HK-2 (cell line): ENCODE data around the gene SLC17A3.

Experiments
- DNase-seq: peaks from one replicate; pipeline ENCODE4 v3.0.0-alpha.2; 2018; ENCODE audit not compliant: unreplicated experiment

Gene SLC17A3

DNA sequence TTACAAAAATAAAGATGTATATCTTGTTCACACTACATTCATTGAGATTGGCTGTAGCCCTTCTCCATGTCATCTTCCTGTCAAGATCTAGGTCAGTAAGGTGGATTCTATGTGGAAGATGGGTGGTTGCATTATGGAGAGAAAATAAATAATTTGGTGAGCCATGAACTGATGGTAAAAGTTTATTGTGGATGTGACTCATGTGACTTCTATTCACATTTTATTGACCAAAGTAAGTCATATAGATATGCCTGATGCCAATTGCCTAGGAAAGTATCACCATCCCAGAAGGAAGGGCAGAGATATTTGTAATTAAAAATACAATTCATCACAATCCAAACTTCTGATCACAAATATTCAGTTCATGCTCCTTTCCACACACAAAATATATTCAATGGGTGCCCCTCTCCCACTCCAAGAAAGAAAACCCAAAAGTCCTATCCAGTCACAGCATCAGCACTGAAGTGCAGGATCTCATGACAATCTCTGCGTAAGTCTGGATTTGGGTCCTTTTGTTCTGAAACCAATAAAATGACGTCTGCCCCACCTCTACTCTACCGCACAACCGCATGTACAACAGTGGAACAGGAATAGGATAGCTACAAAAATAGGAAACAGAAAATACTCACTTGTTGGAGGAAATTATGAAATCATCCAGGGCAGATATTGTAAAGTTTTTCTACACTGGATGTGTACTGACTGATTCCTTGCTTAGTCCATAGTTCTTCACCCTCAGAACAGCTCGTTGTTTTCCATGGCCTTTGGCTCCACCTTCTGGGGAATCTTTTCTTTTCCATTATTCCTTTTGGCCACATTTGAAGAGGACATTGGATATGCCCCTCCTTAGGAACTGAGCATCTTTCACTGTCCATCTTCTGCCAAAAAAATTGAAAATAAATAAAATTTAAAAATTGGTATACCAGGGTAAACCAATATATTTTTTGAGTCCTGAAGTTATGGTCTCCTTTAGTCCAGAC, 16.1 kb upstream of the SLC17A3 start:
- peak; percentile 33 for DNase-seq

DNA sequence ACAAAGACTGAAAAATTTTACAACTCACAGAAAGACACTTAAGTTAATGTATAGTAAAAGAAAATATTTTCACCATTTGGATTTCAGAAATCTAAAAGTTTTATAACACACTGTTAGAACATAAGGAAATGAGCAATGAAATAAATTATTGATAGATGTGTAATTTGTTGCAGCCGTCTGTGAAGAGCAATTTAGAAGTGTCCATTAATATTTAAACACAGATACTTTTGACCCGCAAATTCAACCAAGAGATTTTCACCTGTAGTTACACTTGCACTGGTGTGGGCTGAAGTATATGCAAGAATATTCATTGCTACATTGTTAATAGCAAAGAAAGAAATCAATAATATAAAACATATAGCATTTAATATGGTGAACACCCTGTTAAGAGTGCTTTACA, 14.6 kb upstream of the SLC17A3 start:
- no peak for DNase-seq

DNA sequence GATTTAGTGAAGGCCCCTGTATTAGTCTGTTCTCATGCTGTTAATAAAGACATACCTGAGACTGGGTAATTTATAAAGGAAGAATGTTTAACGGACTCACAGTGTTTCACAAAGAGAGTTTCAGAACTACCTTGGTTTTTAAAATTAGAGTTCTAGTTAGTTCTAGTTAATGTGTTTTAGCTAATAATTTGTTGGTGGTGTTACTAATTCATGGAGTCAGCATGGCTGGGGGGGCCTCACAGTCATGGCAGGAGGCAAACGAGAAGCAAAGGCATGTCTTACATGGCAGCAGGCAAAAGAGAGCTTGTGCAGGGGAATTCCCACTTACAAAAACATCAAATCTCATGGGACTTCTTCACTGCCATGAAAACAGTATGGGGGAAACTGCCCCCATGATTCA, 12.0 kb upstream of the SLC17A3 start:
- DNase-seq = no peak

DNA sequence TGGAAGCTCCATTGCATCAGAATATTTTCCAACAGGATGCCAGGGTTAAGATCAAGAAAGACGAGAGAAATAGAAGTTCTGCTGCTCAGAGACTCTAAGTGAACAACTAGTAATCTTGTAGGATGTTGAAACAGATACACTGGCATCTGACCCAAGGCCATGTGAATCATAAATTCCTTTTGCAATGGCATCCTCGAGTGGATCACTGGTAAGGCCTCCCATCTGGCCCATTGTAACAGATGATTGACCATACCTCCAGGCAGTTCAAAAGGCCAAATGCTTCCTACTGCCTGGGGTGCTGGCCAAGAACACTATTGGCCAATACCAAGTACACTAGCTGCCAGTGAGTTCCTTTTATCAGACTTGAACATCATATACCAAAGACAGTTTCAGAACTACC, 9.9 kb upstream of the SLC17A3 start:
- peak; percentile 72 for DNase-seq

DNA sequence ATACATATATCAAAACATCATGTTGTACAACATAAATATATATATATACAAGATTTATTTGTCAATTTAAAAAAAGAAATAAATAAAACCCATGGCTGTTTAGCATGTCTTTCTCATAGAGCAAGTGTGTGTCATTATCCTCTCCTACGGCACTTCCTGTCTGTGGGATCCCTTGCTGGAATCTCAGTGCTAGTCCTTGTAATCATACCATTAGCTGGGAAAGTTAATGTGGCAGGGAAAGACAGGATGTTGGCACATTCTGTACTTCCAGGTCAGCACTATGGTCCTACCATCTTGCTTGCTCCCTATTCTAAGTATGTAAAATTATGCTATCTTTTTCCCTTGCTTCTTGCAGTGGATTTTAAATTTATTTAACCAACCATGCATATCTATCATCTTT, 9.5 kb upstream of the SLC17A3 start:
- DNase-seq = peak; percentile 42

DNA sequence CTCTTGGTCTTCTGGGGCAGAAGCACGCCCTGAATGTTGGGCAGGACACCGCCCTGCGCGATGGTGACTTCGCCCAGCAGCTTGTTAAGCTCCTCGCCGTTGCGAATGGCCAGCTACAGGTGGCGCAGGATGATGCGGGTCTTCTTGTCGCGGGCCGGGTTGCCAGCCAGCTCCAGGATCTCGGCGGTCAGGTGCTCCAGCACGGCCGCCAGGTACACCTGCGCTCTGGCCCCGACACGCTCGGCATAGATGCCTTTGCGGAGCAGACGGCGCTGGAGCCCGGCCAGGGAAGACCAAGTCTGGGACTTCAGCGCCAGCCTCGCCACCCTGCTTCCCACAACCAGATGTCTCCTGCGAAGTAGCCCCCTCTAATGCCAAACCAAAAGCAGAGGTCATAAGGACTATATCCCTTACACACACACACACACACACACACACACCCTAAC, 8.0 kb upstream of the SLC17A3 start:
- DNase-seq = no peak

DNA sequence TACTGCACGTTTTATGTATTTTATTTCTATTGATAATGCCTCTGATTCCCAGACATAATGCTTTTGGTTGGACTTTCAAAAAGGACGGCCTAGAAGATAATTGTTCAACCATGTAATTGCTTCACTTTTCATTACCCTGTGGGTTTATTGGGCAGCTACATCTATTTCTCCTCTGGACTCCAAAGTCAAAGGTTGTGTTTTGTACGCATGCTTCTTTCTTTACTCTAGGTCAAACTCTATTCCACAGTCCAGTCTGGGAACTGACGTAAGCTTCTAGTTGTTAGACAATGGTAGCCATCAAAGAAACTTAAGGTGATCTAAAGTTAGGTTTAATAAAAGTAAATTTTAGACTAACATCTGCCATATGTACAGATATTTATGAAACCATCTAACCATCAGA, 6.6 kb upstream of the SLC17A3 start:
- DNase-seq = no peak

DNA sequence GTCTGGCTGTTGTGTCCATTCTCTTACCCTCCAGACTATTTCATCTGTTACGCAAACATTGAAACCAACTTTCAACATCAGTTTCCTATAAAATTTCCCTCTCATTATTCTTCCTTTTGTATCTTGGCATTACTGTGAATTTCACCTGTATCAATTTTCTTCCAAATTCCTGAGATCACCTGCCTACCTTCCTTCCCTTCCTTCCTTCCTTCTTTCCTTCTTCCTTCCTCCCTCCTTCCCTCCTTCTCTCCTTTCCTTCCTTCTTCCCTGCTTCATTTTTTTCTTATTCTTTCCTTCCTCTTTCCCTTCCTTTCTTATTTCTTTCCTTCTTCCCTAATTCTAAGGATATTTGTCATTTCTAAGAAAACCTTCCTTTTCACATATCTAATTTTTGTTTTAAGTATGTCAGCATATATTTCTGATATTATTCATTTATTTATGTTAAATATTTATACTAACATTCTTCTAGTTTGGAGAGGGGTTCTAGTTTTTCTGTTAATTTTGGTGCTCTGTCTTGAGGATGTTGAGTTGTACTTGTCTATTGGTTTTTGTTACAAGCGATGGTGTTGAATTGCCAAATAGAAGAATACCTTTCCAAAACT, 4.8 kb upstream of the SLC17A3 start:
- DNase-seq = no peak

DNA sequence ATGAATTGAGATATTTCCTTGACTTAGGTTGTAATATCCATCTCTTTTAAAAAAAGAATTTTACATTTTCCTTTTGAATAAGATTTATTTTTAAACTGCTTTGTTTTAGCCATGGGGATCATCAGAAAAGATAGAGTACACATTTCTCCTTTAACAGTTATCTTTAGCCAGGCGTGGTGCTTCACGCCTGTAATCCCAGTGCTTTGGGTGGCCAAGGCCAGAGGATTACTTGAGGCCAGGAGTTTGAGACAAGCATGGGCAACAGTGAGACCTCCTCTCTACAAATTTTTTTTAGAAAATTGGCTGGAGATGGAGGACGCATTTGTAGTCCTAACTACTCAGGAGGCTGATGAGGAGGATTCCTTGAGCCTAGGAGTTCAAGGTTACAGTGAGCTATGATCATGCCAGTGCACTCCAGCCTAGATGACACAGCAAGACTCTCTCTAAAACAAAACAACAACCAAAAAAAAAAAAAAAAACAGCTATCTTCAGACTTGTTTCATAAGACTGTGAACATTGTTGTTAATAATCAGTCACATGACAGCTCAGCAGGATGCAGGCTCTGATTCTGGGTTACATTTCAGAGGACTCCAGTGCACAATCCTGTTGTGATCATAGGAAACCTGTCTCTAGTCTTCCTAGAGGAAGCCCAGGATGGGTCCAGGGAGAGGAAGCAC, 2.0 kb upstream of the SLC17A3 start:
- DNase-seq = no peak

DNA sequence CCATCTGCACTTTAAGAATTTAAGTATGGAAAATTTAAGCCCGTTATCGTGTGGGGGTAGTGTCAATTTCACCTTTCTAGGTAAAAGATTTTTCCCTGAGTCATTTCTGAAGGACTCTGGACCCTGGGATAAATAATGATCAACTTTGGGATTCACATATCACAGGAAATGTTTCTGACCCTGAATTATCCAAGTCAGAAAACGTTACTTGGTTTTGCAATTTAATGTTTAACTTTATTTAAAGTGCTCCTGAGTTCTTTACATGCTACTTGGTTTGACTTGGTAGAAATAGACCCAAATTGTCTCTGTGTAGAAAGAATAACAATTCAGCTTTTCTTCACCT, 1.5 kb upstream of the SLC17A3 start:
- no peak for DNase-seq

DNA sequence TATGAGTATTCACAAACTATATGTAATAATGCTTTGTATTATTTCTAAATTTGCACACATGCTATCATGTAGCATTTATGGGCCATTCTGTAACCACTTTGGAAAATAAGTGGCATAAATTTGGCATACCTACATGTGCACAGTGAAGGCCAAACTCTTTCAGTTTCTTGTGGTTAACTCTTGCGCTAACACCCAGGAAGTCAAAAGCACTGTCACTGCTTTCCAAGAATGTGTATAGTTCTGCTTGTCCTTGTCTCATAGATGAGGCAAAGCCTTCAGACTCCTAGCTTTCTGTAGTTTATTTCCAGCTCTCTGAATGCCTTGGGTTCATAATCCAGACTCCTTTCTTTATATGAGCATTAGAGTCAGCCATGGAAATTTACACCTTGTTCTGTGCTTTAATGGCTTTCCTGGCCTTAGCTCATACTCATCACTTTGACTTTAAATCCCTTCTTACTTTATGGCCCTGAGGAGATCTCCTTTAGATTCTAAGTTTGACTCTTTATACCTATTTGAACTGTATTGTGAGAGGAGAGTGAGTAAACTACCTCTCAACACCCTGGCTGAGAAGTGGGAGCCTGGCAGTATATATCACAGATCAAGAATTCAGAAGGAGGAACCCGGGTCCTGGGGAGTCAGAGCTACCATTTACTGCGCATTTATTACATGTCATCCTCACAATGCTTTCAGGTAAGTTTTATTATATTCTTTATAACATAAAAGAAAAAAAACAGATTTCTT, 949 bp upstream of the SLC17A3 start:
- DNase-seq = peak; percentile 16

DNA sequence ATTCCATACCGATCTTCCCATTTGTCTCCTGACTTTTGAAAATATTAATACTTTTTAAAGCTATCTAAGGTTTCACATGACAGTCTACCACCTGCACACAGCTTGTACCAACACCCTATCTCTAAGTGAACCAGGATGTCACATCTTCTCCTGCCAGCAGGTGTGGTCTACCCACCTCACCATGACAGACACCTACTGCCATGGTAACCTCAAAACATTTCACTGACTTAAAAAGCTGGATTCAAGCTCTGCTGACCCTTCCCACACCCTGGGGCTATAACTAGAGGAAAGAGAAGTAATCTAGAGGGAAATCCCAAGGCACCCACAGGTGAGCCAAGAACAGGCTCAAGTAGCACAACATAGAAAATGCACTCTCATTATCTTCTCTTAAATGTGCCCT, 1.2 kb downstream of the SLC17A3 start:
- no peak for DNase-seq

DNA sequence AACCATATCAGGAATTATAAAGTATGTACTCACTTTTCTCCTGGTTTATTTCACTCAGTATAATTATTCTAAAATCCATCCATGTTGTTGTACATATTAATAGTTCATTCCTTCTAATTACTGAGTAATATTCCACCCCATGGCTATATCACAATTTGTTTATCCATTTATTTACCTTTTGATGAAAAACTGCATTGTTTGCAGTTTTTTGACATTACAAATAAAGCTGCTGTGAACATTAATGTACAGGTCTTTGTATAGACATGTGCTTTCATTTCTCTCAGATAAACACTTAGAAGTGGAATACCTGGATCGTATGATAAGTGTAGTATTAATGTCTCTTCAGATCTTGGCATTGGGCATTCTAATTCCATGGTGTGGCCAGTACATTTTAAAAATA, 4.2 kb downstream of the SLC17A3 start:
- no peak for DNase-seq

DNA sequence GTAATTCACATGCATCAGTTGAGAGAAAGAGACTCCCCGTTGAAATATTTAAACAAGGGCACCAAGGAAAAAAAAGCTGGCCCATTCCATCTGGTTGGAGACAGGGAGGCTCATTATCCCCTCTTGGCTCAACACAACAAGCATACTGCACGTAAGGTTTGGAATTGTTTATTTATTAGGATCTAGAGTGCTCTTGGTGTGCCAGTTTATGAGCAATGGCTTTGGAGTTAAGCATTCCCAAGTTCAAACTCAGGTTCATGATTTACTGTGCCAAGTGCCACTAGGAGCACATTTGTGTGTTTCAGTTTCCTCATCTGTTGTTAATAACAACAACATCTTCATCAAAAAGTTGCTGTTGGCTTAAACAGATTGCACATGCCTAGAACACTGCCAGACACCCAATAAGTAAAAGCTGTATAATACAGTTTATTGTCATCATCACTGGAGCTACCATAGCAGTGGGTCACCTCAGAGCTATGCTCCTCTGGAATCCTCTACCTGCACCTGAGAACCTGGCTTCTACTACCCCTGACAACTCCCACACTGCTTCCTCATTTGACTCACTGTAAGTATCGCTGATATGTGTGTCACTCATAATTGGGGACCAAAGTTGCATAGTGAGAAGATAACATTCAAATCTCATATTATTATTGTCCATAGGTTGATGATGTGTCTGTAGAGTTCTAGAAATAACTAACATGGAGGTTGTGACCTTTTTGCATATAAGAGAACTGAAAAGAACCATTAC, 5.4 kb downstream of the SLC17A3 start:
- no peak for DNase-seq

DNA sequence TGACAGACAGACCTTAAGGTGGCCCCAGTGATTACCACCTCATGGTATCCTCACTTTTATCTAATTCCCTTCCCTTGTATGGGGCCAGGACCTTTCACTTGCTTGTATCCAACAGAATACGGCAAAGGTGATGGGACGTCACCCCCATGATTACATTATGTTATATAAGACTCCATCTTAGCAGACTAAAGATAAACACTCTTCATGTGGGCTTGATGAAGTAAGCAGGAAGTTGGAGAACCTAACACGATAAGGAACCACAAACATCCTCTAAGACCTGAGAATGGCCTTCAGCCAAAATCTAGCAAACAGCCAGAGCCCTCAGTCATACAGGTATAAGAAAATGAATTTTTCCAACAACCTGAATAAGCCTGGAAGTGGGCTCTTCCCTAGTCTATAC, 8.0 kb downstream of the SLC17A3 start:
- DNase-seq = no peak

DNA sequence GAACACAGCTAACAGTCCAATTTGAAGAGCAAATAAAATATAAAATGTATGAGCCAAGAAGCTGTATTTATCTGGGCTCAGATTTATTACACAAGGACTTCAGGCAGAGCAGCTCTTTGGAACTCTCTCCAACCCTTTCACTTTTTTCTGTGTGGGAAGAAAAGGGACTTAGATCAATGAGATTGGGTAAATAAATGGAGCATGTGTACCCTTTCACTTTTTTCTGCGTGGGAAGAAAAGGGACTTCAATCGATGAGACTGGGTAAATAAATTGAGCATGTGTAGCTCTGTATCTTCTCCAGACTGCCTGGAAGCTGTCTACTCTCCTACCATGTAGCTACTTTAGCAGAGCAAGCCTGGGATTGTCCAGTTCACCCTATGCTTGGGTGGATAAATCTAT, 10.7 kb downstream of the SLC17A3 start:
- DNase-seq = no peak

DNA sequence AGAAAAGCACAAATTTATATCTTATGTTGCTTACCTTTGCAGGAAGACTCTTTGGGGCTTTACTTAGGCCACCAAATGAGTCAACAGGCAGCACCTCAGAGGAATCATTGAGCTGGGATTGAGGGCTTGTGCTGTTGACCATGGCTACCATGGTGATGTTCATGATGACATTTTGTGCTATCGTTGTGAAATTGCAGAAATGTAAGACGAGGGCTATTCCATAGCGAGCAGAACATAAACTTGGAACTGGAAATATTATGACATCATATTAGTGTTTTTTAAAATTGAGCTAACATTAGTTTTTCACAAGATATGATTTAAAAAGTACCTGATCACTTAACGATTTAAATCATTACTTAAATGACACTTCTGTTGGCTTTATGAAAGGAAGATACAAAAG, 11.8 kb downstream of the SLC17A3 start:
- no peak for DNase-seq

DNA sequence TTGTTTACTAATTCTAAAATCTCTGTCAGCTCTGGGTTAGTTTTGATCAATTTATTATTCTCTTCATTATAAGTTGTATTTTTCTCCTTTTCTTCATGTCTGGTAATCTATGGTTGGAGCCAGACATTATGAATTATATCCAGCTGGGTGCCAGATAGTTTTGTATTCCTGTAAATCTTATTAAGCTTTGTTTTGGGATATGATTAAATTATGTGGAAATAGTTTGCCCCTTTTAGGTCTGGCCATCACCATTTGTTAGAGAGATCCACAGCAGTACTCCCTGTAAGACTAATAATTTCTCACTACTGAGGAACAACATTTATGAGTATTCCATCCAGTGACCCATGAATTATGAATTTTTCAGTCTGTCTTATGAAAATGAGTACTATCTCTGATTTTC, 21.3 kb downstream of the SLC17A3 start:
- DNase-seq = no peak

DNA sequence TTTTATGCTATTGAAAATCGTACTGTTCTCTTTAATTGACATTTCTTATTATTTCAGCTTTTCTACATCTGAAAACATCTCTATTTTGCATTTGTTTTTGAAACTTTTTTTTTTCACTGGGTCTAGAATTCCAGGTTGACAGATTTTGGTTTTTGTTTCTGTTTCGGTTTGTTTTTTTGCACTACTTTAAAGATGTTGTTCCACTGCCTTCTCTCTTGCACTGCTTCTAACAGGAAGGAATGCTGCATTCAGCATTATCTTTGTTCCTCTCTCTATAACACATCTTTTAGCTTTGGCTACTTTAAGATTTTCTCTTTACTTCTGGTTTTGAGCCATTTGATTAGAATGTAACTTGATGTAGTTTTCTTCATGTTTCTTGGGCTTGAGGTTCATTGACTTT, 22.1 kb downstream of the SLC17A3 start:
- no peak for DNase-seq

DNA sequence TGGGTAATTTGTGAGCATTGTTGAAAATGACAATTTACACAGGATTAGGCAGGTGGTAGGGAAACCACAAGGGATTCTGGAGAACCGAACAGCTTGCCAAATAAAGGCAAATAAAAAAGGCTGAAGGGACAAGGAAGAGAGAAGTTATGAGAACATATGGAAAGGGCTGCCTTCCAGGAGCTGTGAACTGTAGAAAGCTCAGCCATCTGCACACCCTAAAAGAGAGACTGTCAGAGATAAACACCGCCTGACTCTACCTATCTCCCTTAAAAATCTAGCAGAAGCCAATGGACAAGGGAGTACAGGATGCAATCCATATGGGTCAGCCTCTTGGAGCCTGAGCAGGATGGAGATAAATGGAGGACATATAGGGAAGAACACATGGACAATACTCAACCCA, 29.5 kb downstream of the SLC17A3 start:
- DNase-seq = no peak

DNA sequence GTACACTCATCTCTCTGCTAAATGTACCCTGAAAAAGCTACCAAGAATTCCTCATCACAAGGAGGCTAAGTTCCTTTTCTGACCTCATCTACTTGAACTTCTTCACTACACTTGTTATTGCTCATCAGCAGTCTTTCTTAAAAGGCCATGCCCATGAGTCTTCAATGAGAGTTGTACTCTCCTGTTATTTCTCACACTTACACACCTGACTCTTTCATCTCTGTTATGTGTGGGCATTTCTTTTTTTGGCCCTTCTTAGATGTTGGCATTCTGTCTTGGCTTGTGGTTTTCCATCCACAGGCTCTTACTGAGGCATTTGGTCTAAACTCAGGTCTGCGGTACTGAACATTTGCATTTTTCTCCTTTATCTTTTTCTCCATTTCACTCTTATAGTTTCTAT, 31.5 kb downstream of the SLC17A3 start:
- no peak for DNase-seq
